Activated naive CD4-positive, alpha-beta T cell (primary cell): Measurements from ENCODE around the gene WNT7B.

ENCODE experiments used
- DNase-seq, 4 experiments: peaks; one replicate each; lab custom pipeline; 2025; lab: John Stamatoyannopoulos, UW

The WNT7B gene

GRCh38 chr22:45871721-45872120 lies 105.2 kb downstream of the WNT7B start:
- no peak for DNase-seq
